SJSA1 (cell line): ENCODE results near the gene GLB1L. TPM values are rescaled to one million over a fixed set of nuclear protein-coding genes. Genes with fewer than 3 reads are reported as not detected.
A peak's percentile ranks its signal among the peaks of the same experiment; 100 is the strongest.
"Not testable (repeated sequence)": the region's sequence is repeated elsewhere in the genome, so short reads cannot be mapped to it uniquely, and the experiment has no call there.

Experiments
- DNase-seq, 2 experiments: peaks; one replicate each; pipeline ENCODE4 v3.0.0-alpha.2; 2015 to 2020; ENCODE audit warnings: low spot score in 2 of 2, low read depth in 1 of 2
- H3K27ac ChIP-seq: fragments of 250-450 bp; sonication (Bioruptor Pico); 2 replicates; pipeline ENCODE4 v1.5.1; 2020; ENCODE audit warnings: mild to moderate bottlenecking, moderate library complexity
- H3K27me3 ChIP-seq: fragments of 250-450 bp; sonication (Bioruptor Pico); replicated peaks from 2 replicates; pipeline ENCODE4 v1.5.1; 2020; ENCODE audit warnings: mild to moderate bottlenecking, moderate library complexity
- H3K36me3 ChIP-seq: fragments of 250-450 bp; sonication (Bioruptor Pico); 2 replicates; pipeline ENCODE4 v1.5.1; 2020; ENCODE audit warnings: mild to moderate bottlenecking
- H3K4me1 ChIP-seq: fragments of 250-450 bp; sonication (Bioruptor Pico); replicated peaks from 2 replicates; pipeline ENCODE4 v1.6.1; 2021; ENCODE audit warnings: mild to moderate bottlenecking
- H3K4me3 ChIP-seq: fragments of 250-450 bp; sonication (Bioruptor Pico); 2 replicates; pipeline ENCODE4 v1.5.1; 2020; ENCODE audit warnings: mild to moderate bottlenecking
- H3K9me3 ChIP-seq: fragments of 250-450 bp; sonication (Bioruptor Pico); replicated peaks from 2 replicates; pipeline ENCODE4 v1.5.1; 2020; ENCODE audit warnings: mild to moderate bottlenecking
- total RNA-seq: library from RNA; depleted of rRNA; stranded (reverse); fragments of >200 nt; shearing (Covaris generic); gene quantifications from 2 replicates; pipeline ENCODE4 v1.2.3, GENCODE V29; 2014

The GLB1L gene
- total RNA-seq, 1 experiment from 2014 or later: 3.6 TPM

GRCh38 chr2:219207884-219208740 lies 37.1 kb downstream of the GLB1L start:
- H3K27ac ChIP-seq: no peak overlapping the region
- peak; percentile 28 to 31 for DNase-seq
- peaks cover 59% of the 10 kb centered on the region for H3K36me3 ChIP-seq
- no peaks in the 10 kb centered on the region for H3K9me3 ChIP-seq
- H3K4me3 ChIP-seq: no peak overlapping the region
- H3K27me3 ChIP-seq: no peaks in the 10 kb centered on the region
- H3K4me1 ChIP-seq: peaks cover 18% of the 10 kb centered on the region

- Histone ChIP-seq H3K4me3 (peak overlapping the region; percentile 57), H3K36me3 (peaks cover 51% of the 10 kb centered on the region), H3K27me3 (no peaks in the 10 kb centered on the region), H3K27ac (no peak overlapping the region), H3K9me3 (no peaks in the 10 kb centered on the region), H3K4me1 (peaks cover 18% of the 10 kb centered on the region)
- DNase-seq: peak; percentile 11 to 38
Measured at GRCh38 chr2:219207134-219207883, 37.9 kb downstream of the GLB1L start.

GRCh38 chr2:219206328-219207133 lies 38.7 kb downstream of the GLB1L start, which contains the start of gene ZFAND2B:
ZFAND2B (plus strand) TSS chr2:219206782; CDS start chr2:219206988, 206 bp downstream.
- DNase-seq: peak; percentile 93 to 94
- H3K36me3 ChIP-seq: peaks cover 44% of the 10 kb centered on the region
- no peaks in the 10 kb centered on the region for H3K9me3 ChIP-seq
- peaks cover 18% of the 10 kb centered on the region for H3K4me1 ChIP-seq
- H3K27ac ChIP-seq: peak within 1 kb of the TSS; percentile 44; the same call in 1 of the 2 replicates
- no peaks in the 10 kb centered on the region for H3K27me3 ChIP-seq
- H3K4me3 ChIP-seq: peak within 1 kb of the TSS; percentile 57

GRCh38 chr2:219205981-219206327 lies 39.3 kb downstream of the GLB1L start:
- peak overlapping the region; percentile 57 for H3K4me3 ChIP-seq
- no peak overlapping the region for H3K27ac ChIP-seq
- no peaks in the 10 kb centered on the region for H3K27me3 ChIP-seq
- no peak for DNase-seq
- peaks cover 18% of the 10 kb centered on the region for H3K4me1 ChIP-seq
- no peaks in the 10 kb centered on the region for H3K9me3 ChIP-seq
- peaks cover 39% of the 10 kb centered on the region for H3K36me3 ChIP-seq

- no peaks in the 10 kb centered on the region for H3K9me3 ChIP-seq
- no peaks in the 10 kb centered on the region for H3K27me3 ChIP-seq
- H3K27ac ChIP-seq: no peak overlapping the region
- DNase-seq: no peak
- peaks cover 31% of the 10 kb centered on the region for H3K36me3 ChIP-seq
- H3K4me1 ChIP-seq: peaks cover 18% of the 10 kb centered on the region
- H3K4me3 ChIP-seq: no peak overlapping the region
Measured at GRCh38 chr2:219205165-219205538, 40.1 kb downstream of the GLB1L start.

GRCh38 chr2:219204425-219205164 lies 40.6 kb downstream of the GLB1L start:
- peaks cover 18% of the 10 kb centered on the region for H3K4me1 ChIP-seq
- no peaks in the 10 kb centered on the region; the same call in 1 of the 2 replicates for H3K27me3 ChIP-seq
- peaks cover 25% of the 10 kb centered on the region for H3K36me3 ChIP-seq
- H3K4me3 ChIP-seq: no peak overlapping the region
- no peak overlapping the region for H3K27ac ChIP-seq
- H3K9me3 ChIP-seq: no peaks in the 10 kb centered on the region
- DNase-seq: no peak

- H3K27ac ChIP-seq, H3K9me3 ChIP-seq, H3K27me3 ChIP-seq, H3K4me1 ChIP-seq, H3K36me3 ChIP-seq, DNase-seq, H3K4me3 ChIP-seq: not testable (repeated sequence)
Measured at GRCh38 chr2:219201331-219201730, 43.9 kb downstream of the GLB1L start.

- DNase-seq, H3K4me3 ChIP-seq, H3K27me3 ChIP-seq, H3K4me1 ChIP-seq, H3K36me3 ChIP-seq, H3K9me3 ChIP-seq, H3K27ac ChIP-seq: not testable (repeated sequence)
Measured at GRCh38 chr2:219200502-219201326, 44.5 kb downstream of the GLB1L start.

- Histone ChIP-seq H3K36me3 (no peaks in the 10 kb centered on the region), H3K9me3 (no peaks in the 10 kb centered on the region), H3K27ac (no peak overlapping the region), H3K4me1 (no peaks in the 10 kb centered on the region), H3K27me3 (peaks cover 4% of the 10 kb centered on the region), H3K4me3 (no peak overlapping the region)
- no peak for DNase-seq
Measured at GRCh38 chr2:219199470-219200211, 45.6 kb downstream of the GLB1L start.

GRCh38 chr2:219198974-219199373 lies 46.3 kb downstream of the GLB1L start:
- no peak overlapping the region for H3K27ac ChIP-seq
- no peaks in the 10 kb centered on the region for H3K4me1 ChIP-seq
- peaks cover 4% of the 10 kb centered on the region for H3K27me3 ChIP-seq
- H3K36me3 ChIP-seq: no peaks in the 10 kb centered on the region
- no peak overlapping the region for H3K4me3 ChIP-seq
- DNase-seq: no peak
- H3K9me3 ChIP-seq: no peaks in the 10 kb centered on the region

- Histone ChIP-seq H3K27me3 (peaks cover 4% of the 10 kb centered on the region), H3K4me3 (no peak overlapping the region), H3K9me3 (no peaks in the 10 kb centered on the region), H3K36me3 (no peaks in the 10 kb centered on the region), H3K4me1 (no peaks in the 10 kb centered on the region), H3K27ac (no peak overlapping the region)
- no peak for DNase-seq
Measured at GRCh38 chr2:219197388-219197787, 47.9 kb downstream of the GLB1L start.
